Small intestine (tissue), 7 donors: ENCODE data around the gene TWIST2. TPM values are rescaled to one million over a fixed set of nuclear protein-coding genes. Genes with fewer than 3 reads are reported as not detected.

Source experiments
- DNase-seq, 2 donors: peaks; one replicate each; pipeline versions ENCODE4 v3.0.0 to v3.0.0-alpha.2; 2013
- FAIRE-seq: peaks from 2 replicates; lab custom pipeline; 2012; peaks lifted over from hg19 to GRCh38; lab: Jason Lieb, UNC
- H3K27ac ChIP-seq, 3 donors: one replicate each; pipeline ENCODE4 v1.5.1; 2013; ENCODE audit warnings: low read length in 2 of 3, mild to moderate bottlenecking in 2 of 3, control low read depth in 1 of 3, inconsistent platforms in 1 of 3, low read depth in 1 of 3, moderate library complexity in 1 of 3
- H3K27me3 ChIP-seq, 3 donors: one replicate each; pipeline ENCODE4 v1.6.1; 2013; ENCODE audit warnings: low read length in 3 of 3, inconsistent platforms in 1 of 3; ENCODE audit not compliant: control insufficient read depth in 3 of 3, insufficient read depth in 3 of 3
- H3K36me3 ChIP-seq, 3 donors: one replicate each; pipeline ENCODE4 v1.6.1; 2013; ENCODE audit warnings: low read length in 3 of 3, inconsistent platforms in 1 of 3, low read depth in 1 of 3, mild to moderate bottlenecking in 1 of 3, moderate library complexity in 1 of 3; ENCODE audit not compliant: control insufficient read depth in 3 of 3, insufficient read depth in 2 of 3
- H3K4me1 ChIP-seq, 3 donors: one replicate each; pipeline ENCODE4 v1.6.1; 2013; ENCODE audit warnings: low read length in 2 of 3, inconsistent platforms in 1 of 3, low read depth in 1 of 3, mild to moderate bottlenecking in 1 of 3, moderate library complexity in 1 of 3; ENCODE audit not compliant: control insufficient read depth in 3 of 3, insufficient read depth in 2 of 3
- H3K4me3 ChIP-seq, 3 donors: one replicate each; pipeline ENCODE4 v1.5.1; 2013; ENCODE audit warnings: low read length in 3 of 3, control low read depth in 1 of 3, inconsistent platforms in 1 of 3, low read depth in 1 of 3, mild to moderate bottlenecking in 1 of 3, moderate library complexity in 1 of 3
- H3K9me3 ChIP-seq, 2 donors: one replicate each; pipeline ENCODE4 v1.6.1; 2013; ENCODE audit warnings: low read depth in 1 of 2, low read length in 1 of 2; ENCODE audit not compliant: control insufficient read depth in 2 of 2, insufficient read depth in 1 of 2
- WGBS, 3 donors: extraction: QIAGEN DNeasy Blood & Tissue Kit; methylation state at CpG; one replicate each; pipeline ENCODE4 v1.1.7; 2013; 5-methylcytosine and 5-hydroxymethylcytosine counted together
- polyA plus RNA-seq, 4 donors: library from polyadenylated mRNA; stranded (reverse) in 3 of 4; unstranded in 1 of 4; fragments of 200-250 nt in 3 of 4; fragments of 120-200 nt in 1 of 4; gene quantifications; one replicate each; pipeline versions ENCODE4 v1.2.1 to v1.2.3, GENCODE V29; 2013
- donor health status: healthy with polysubstance abuse.
- donor health status: control.
- donor health status: control.
- donor health status: Bipolar disorder and iron deficiency.
- donor health status: healthy.

Gene TWIST2
- polyA plus RNA-seq, 4 donors = 1.7 to 7.9 (median 3.0) TPM; not detected in 1

DNA sequence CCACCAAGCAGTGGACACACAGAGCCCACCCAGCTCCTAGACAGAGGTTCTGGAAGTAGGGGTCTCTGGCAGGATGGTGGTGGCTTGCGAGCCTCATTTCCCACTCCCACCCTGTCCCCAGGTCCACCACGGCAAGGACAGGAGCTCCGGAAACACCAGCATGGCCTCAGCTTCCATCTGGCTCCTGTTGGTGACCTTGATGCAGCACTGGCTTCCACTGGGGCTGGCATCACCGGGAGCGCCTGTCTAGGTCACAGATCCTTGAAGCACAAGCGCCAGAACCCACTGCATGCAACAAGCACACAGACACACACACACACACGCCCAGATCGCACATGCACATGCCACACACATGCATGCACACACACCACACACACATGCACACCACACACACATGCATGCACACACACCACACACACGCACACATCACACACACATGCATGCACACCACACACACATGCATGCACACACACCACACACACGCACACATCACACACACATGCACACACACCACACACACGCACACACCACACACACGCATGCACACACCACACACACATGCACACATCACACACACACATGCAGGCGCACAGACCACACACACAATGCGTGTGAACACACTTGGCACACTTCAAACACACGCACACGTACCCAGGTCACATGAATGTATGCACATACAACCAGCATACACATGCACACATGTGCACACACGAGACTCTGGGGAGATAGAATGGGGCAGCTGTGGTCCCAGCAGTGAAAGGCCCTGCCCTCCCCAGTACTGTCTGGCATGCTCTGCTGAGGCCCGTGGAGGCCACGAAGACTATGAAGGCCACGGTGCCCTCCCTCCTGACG is 63.7 kb downstream of the TWIST2 start:
- H3K4me3 ChIP-seq = no peak overlapping the region
- H3K27me3 ChIP-seq = peaks cover 0 to 2% (median 0%) of the 10 kb centered on the region in 3 donors
- 83 to 89% (median 88%) methylated on average over 21 of the region's 21 CpGs for WGBS, 3 donors
- DNase-seq (no peak), FAIRE-seq (no peak)
- no peaks in the 10 kb centered on the region for H3K4me1 ChIP-seq
- no peak overlapping the region for H3K27ac ChIP-seq
- H3K9me3 ChIP-seq = peaks cover 0 to 3% of the 10 kb centered on the region in 2 donors
- peaks cover 0 to 2% (median 0%) of the 10 kb centered on the region in 3 donors for H3K36me3 ChIP-seq

GRCh38 chr2:238912228-238912915 is 64.5 kb downstream of the TWIST2 start:
- H3K27me3 ChIP-seq = peaks cover 0 to 2% (median 0%) of the 10 kb centered on the region in 3 donors
- peaks cover 0 to 3% of the 10 kb centered on the region in 2 donors for H3K9me3 ChIP-seq
- FAIRE-seq (no peak), DNase-seq (no peak)
- H3K27ac ChIP-seq = no peak overlapping the region
- H3K4me1 ChIP-seq = no peaks in the 10 kb centered on the region
- H3K36me3 ChIP-seq = peaks cover 0 to 2% (median 0%) of the 10 kb centered on the region in 3 donors
- 82 to 87% (median 85%) methylated on average over 26 of the region's 26 CpGs for WGBS, 3 donors
- no peak overlapping the region for H3K4me3 ChIP-seq

DNA sequence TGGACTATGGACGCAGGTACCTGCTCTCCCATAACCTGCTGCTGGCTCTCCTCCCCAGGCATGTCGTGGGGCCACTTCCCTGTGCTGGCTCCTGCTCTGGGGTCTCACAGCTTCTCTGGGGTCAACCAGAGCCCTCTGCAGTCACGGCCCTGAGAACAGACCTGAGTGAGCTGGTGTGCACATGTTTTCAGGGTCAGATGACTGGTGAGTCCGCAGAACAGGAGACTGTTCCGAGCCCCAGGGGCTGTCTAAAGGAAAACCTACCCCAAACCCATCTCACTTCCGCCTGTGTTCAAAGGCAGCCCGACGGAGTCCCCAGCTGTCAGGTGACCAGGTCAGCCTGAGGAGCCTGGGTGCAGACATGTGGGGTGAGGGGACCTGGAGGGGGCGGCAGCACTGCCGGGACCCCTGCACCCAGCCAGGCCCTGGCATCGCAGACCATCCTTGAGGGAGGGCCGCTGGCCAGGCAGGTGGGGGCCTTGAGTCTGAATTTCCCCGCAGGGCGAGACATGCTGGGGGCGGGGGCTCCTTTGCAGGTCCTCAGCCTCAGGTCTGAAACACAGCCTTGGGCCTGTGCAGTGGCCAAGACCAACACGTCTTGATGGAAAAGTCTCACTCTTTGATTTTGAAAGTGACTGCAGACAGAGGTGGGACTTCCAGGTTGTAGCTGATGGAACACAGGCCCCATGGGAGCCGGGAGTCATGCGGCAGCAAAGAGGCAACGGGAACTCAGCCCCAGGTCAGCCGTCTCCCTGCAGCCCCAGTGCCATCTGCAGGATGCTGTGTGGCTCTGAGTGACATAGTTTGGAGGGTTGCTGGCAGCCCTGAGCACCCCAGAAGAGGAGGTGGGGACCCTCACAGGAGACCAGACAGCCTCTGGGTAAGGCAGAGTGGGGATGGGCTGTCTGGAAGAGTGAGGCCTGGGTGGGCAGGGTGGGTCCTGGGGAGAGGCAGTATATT is 65.3 kb downstream of the TWIST2 start:
- Histone ChIP-seq H3K4me3 (no peak overlapping the region), H3K36me3 (peaks cover 0 to 2% (median 0%) of the 10 kb centered on the region in 3 donors), H3K9me3 (peaks cover 0 to 3% of the 10 kb centered on the region in 2 donors), H3K4me1 (no peaks in the 10 kb centered on the region), H3K27me3 (peaks cover 0 to 2% (median 0%) of the 10 kb centered on the region in 3 donors), H3K27ac (no peak overlapping the region)
- FAIRE-seq (no peak), DNase-seq (no peak)
- 77 to 80% (median 80%) methylated on average over 20 of the region's 20 CpGs for WGBS, 3 donors

DNA sequence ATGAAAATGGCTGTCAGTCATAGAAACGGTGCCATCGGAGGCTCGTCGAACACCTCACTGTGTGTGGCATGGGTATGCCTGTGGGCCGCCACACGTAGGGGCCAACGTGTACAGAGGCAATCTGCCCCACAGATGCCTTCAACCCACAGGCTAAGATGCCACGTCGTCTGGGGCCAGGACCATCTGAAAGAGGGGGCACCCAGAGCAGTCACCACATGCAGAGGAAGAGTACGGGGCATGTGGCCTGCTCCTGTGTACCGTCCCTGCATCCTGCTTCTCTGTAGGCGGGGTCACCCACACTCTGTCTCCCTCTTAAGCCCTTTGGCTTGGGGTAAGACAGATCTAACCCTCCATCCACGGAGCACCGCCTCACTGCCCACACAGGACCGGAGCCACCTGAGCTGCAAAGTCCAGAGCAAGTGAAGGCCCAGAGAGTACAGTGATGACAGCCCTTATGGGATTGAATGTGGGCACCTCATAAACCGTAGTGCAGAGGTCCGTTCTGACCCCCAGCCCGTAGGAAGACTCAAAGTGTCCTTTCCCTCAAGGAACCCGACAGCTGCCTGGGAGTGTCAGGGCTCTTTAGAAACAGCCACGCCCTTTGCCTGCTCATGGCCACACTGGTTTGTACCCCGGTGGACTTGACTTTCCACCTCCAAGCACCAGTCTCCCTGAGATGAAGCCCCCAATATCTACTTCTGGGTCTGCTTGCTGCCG is 66.2 kb downstream of the TWIST2 start:
- 76 to 87% (median 84%) methylated on average over 22 of the region's 22 CpGs for WGBS, 3 donors
- DNase-seq (no peak), FAIRE-seq (no peak)
- Histone ChIP-seq H3K27me3 (peaks cover 0 to 2% (median 0%) of the 10 kb centered on the region in 3 donors), H3K4me1 (no peaks in the 10 kb centered on the region), H3K27ac (no peak overlapping the region), H3K36me3 (peaks cover 0 to 2% (median 0%) of the 10 kb centered on the region in 3 donors), H3K9me3 (peaks cover 0 to 3% of the 10 kb centered on the region in 2 donors), H3K4me3 (no peak overlapping the region)

- Histone ChIP-seq H3K27ac (no peak overlapping the region), H3K36me3 (peaks cover 0 to 2% (median 0%) of the 10 kb centered on the region in 3 donors), H3K27me3 (peaks cover 0 to 2% (median 0%) of the 10 kb centered on the region in 3 donors), H3K4me1 (no peaks in the 10 kb centered on the region), H3K4me3 (no peak overlapping the region), H3K9me3 (peaks cover 0 to 3% of the 10 kb centered on the region in 2 donors)
- 86 to 88% (median 87%) methylated on average over 11 of the region's 11 CpGs for WGBS, 3 donors
- no peak for DNase-seq
- no peak for FAIRE-seq
Observed at GRCh38 chr2:238914648-238915015, 66.7 kb downstream of the TWIST2 start.

GRCh38 chr2:238915196-238915595 is 67.3 kb downstream of the TWIST2 start:
- no peak overlapping the region for H3K27ac ChIP-seq
- no peak overlapping the region for H3K4me3 ChIP-seq
- peaks cover 0 to 3% of the 10 kb centered on the region in 2 donors for H3K9me3 ChIP-seq
- H3K27me3 ChIP-seq = peaks cover 0 to 2% (median 0%) of the 10 kb centered on the region in 3 donors
- FAIRE-seq (no peak), DNase-seq (no peak)
- H3K36me3 ChIP-seq = peaks cover 0 to 2% (median 0%) of the 10 kb centered on the region in 3 donors
- 80 to 81% (median 81%) methylated on average over 9 of the region's 9 CpGs for WGBS, 3 donors
- no peaks in the 10 kb centered on the region for H3K4me1 ChIP-seq

DNA sequence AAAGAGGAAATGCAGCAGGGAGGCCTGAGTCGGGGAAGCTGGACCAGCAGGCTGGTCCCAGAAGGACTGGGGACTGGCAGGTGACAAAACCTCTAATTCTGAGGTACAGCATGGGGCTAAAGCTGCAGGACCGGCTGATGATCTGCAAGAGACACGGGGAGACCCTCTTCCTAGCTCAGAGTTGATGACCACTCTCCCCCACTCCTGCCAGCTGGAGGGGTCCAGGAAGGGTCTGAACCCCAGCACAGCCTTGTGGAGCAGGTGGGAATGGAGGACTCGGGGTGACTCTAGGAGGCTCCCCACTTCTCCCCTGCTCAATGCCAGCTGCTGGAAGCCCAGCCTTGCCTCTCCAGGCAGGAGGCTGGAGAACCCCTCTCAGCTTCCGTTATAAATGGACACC is 67.7 kb downstream of the TWIST2 start:
- Histone ChIP-seq H3K4me3 (no peak overlapping the region), H3K27ac (no peak overlapping the region), H3K9me3 (peaks cover 0 to 3% of the 10 kb centered on the region in 2 donors), H3K4me1 (no peaks in the 10 kb centered on the region), H3K36me3 (peaks cover 0 to 2% (median 0%) of the 10 kb centered on the region in 3 donors), H3K27me3 (peaks cover 0 to 2% (median 0%) of the 10 kb centered on the region in 3 donors)
- FAIRE-seq (no peak), DNase-seq (no peak)
- WGBS, 3 donors = 70 to 82% (median 74%) methylated on average over 5 of the region's 5 CpGs
